Measurements from ENCODE around the gene YPEL1.
"Not testable (repeated sequence)": the region's sequence is repeated elsewhere in the genome, so short reads cannot be mapped to it uniquely, and the experiment has no call there.

YPEL1 gene

GRCh38 chr22:21720191-21720859 lies 15.3 kb downstream of the YPEL1 start:
- not testable (repeated sequence) for FAIRE-seq

DNA sequence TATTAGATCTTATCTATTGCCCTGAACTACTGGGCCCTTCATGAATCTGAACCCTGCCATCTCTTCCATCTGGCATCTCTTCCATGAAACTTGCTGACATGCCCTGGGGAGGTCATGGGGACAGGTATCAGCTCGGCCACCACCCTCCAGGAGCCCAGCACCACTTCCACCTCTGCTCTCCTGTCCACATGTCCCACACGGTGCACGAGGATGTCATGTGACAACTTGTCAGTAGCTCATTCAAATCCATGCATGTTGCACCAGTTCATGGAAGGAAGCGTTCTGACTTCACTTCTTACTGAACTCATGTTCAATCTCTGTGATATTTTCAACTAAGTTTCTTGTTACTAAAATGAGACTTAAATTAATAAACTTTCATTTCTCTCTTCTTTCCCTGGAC lies 16.6 kb downstream of the YPEL1 start:
- FAIRE-seq, result no peak

DNA sequence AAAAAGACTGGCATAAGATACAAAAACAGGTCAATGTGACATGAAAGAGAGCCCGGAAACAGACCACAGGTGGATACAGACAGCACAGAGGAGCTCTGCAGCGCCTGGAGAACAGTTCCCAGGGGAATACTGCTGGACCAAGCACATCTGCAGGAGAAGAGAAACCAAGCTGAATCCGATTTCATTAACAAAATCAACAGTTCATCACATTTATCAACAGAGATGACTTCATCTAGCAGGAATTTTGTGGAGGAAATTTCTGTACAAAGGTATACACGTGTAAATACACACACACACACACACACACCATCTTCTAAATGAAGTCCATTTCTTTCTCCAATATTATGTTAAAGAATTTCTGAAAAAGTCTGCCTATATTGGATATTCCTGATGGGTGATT lies 17.1 kb downstream of the YPEL1 start:
- no peak for FAIRE-seq

DNA sequence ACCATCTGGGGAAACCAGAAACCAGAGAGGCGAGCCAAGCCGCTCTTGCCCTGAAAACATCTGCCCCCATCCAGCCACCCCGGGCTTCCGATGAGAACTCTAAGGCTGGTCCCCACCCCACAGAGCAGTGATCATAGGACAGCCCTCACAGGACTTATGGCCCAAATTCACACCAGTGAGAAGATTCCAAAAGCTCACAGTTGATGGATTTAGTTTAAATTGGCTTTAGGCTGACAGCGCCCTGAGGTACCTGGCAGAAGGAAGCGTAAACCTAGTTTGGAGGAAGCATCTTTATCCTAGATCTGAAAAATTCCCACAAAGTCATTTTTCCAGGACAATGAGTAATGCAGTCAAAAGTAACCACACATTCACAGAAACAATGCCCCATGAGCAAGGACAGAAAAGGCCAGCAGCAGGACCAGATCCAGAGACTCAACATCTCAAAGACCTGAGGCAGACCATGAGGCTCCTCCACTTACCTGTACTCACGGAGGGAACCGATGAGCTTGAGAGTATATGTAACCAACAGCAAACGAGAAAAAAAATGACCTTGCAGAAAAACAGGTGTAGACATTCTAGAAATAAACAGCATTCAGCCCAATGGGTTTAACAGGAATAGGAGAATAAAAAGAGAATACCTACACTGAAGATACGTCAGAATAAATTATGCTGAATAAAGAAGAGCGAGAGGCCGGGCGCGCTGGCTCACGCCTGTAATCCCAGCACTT lies 19.0 kb downstream of the YPEL1 start:
- FAIRE-seq, result not testable (repeated sequence)

- no peak for FAIRE-seq
Measured at GRCh38 chr22:21714786-21715185, 20.8 kb downstream of the YPEL1 start.

- FAIRE-seq, result no peak
Measured at GRCh38 chr22:21714059-21714770, 21.4 kb downstream of the YPEL1 start.

GRCh38 chr22:21713428-21714058 lies 22.1 kb downstream of the YPEL1 start:
- FAIRE-seq, result no peak

- FAIRE-seq, result no peak
Measured at GRCh38 chr22:21712751-21713427, 22.7 kb downstream of the YPEL1 start.

GRCh38 chr22:21711851-21712250 lies 23.7 kb downstream of the YPEL1 start:
- FAIRE-seq, result no peak

DNA sequence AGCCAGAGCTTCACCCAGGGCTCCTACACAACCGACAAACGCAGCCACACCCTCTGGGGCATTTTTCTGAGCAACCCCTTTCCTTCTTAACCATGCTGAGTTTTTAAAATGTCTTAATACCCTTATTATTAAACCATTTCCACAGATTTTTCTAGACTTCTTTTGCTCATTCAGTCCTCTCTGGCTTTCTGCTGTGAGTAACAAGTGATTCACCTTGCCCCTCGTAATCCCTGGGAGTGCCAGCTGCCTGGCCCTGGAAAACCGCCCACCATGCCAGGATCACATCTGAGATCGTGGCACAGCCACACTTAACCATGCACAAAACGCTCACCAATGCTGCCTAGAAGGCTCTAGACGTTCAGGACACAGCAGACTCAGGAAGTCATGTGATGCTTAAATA lies 25.4 kb downstream of the YPEL1 start:
- no peak for FAIRE-seq

- FAIRE-seq, result no peak
Measured at GRCh38 chr22:21709688-21710087, 25.9 kb downstream of the YPEL1 start.

GRCh38 chr22:21708960-21709359 lies 26.6 kb downstream of the YPEL1 start:
- FAIRE-seq, result no peak

DNA sequence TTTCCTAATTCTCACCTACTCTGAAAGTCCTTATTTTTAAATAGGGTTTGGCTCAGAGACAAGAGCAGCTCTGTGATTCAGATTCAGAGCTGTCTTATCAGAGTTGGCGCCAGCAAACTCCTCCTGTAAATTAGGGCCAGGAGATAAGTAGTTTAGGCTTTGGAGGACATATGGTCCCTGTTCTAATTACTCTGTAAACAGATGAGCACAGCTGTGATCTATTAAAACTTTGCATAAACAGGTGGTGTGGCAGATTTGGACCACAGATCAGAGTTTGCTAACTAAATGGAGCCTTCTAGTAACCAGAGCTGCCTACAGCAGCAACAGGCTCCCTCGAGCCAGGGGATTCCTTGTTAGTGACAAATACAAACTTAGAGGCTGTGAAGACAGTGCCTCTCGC lies 27.9 kb downstream of the YPEL1 start:
- no peak for FAIRE-seq

- FAIRE-seq, result no peak
Measured at GRCh38 chr22:21703684-21704316, 31.8 kb downstream of the YPEL1 start.

- no peak for FAIRE-seq
Measured at GRCh38 chr22:21702700-21703683, 32.6 kb downstream of the YPEL1 start.

- no peak for FAIRE-seq
Measured at GRCh38 chr22:21702094-21702493, 33.5 kb downstream of the YPEL1 start.

DNA sequence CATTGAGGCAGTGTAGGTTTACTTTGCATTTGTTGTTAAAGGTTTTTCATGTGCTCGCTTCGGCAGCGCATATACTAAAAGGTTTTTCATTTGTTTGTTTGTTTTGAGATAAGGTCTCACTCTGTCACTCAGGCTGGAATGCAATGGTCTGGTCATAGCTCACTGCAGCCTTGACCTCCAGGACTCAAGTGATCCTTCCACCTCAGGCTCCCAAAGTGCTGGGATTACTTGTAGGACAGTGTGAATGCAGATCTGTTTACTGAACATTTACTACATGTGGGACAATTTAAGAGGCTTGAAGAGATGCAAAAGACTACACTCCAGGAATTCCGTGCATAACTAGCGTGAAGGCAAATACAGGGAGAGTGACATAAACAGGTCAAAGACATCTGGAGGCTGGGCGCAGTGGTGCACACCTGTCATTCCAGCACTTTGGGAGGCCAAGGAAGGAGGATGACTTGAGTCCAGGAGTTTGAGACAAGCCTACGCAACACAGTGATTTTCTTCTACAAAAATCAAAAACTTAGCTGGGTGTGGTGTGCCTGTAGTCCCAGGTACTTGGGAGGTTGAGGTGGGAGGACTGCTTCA lies 34.1 kb downstream of the YPEL1 start:
- no peak for FAIRE-seq

DNA sequence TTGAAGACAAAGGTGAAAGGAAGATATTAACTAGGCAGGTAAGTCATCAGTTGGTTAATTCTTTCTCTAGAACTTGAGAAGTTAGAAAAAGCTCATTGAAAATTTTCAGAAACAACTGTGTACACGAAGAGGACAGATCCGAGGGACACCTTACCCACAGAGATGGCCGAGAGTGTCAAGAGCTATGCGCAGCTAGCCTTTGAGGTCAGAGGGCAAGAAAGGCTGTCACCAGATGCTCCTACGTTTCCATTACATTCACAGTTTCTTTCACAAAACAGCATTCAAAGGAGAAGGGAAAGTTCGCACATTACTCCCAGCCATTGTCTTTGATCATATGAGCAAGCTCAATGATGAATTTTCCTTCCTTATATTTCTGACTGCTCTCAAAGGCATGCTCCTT lies 34.8 kb downstream of the YPEL1 start:
- FAIRE-seq, result no peak

DNA sequence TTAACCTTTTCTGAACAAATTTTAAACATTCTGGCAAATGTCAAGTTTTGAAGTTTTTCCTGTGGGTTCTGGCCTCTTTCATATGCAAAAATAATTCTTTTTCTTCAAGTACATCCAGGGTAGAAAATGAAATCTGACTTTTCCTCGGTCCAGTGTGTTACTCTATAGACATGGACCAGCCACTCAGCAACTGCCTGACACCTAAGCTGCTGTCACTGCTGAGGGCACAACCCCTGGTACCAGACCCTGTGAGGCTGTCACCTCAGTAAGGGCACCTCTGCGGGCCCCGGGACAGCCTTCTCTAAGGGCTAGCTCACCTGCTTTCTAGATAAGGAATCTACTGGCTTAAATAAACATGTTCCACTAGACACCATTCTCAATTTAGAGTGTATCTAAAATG lies 36.0 kb downstream of the YPEL1 start:
- FAIRE-seq, result no peak

DNA sequence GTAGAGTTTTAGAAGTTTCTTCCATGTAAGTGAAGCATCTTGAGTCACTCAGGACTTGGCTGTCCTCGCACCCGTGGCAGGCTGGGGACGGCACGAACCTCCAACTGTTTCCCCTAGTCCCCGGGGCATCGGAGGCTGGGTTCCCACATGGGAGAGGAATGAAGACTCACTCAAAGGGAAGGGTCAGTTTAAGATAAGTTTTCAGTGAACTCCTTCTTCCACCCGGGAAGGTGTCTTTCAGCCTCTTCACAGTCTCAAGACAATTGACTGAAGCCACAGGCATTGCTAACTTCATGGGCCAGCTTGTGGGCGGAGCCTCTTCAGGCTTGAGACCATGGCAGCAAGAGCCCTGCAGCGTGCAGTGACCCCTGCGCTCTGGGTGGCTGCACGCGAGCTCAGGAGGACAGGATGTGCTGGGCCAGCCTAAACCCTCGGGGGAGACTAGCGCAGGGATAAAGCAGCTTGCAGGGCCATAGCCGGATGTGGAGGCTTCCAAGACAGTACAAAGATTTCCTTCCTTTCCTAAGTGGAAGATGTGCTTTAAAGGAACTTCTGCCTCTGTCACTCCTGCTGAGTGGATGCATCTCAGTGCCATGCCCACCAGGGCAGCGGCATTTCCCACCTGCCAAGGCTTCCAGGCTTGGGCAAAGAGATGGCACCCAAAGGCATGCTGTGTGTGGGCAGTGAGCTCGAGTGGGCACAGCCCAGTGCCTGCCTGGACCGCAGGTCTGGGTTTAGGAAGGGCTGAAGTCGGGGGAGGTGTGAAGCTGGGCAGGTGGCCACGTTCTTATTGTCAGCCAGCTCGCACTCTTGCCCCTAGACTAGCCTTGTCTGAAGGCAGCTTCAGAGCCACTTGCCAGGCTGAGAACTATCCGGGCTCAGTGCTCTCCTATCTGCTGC lies 36.9 kb downstream of the YPEL1 start:
- no peak for FAIRE-seq

Measured in A204.1 (cell line).